K562 (cell line): Measurements from ENCODE around the gene GALM. TPM values are rescaled to one million over a fixed set of nuclear protein-coding genes. Genes with fewer than 3 reads are reported as not detected.

Experiments used
- CHD2 ChIP-seq: IDR thresholded peaks from 2 replicates; pipeline ENCODE4 v1.6.1; 2011; ENCODE audit warnings: low read depth, low read length
- MXI1 ChIP-seq: IDR thresholded peaks from 2 replicates; pipeline ENCODE4 v1.6.1; 2011; ENCODE audit warnings: low read depth, mild to moderate bottlenecking, improper control_type of control experiment, low read length
- POLR2AphosphoS5 ChIP-seq: IDR thresholded peaks from 2 replicates; pipeline ENCODE4 v1.6.1; 2011; ENCODE audit warnings: mild to moderate bottlenecking, low read depth, low read length, moderate library complexity; ENCODE audit not compliant: control insufficient read depth, insufficient read depth
- POLR2G ChIP-seq: fragments of 200-400 bp; formaldehyde crosslinking; IDR thresholded peaks from 2 replicates; pipeline ENCODE4 v1.6.1; 2017; ENCODE audit warnings: low read depth, mild to moderate bottlenecking, antibody characterized with exemption, low read length, moderate library complexity
- PRPF4 ChIP-seq: fragments of 200-400 bp; formaldehyde crosslinking; IDR thresholded peaks from one replicate; pipeline ENCODE4 v1.6.1; 2017; ENCODE audit warnings: low read length, low read depth, mild to moderate bottlenecking; ENCODE audit not compliant: insufficient read depth, poor library complexity, severe bottlenecking
- RBFOX2 ChIP-seq: fragments of 200-400 bp; formaldehyde crosslinking; IDR thresholded peaks from 2 replicates; pipeline ENCODE4 v1.6.1; 2017; ENCODE audit warnings: low read depth, mild to moderate bottlenecking, low read length, moderate library complexity
- RBM22 ChIP-seq: fragments of 200-400 bp; formaldehyde crosslinking; IDR thresholded peaks from 2 replicates; pipeline ENCODE4 v1.6.1; 2018; ENCODE audit warnings: low read length, low read depth; ENCODE audit not compliant: poor library complexity, severe bottlenecking
- SIN3A ChIP-seq, 2 experiments: fragments of 150-350 bp in 1 of 2; IDR thresholded peaks; 2 replicates each; pipeline ENCODE4 v1.6.1; 2011 to 2016; ENCODE audit warnings: borderline replicate concordance in 2 of 2, low read depth in 2 of 2, low read length in 2 of 2, mild to moderate bottlenecking in 2 of 2, moderate library complexity in 2 of 2; ENCODE audit not compliant: control insufficient read depth in 1 of 2
- SRSF1 ChIP-seq: fragments of 200-400 bp; formaldehyde crosslinking; IDR thresholded peaks from 2 replicates; pipeline ENCODE4 v1.6.1; 2017; ENCODE audit warnings: mild to moderate bottlenecking, low read depth, low read length, moderate library complexity
- TEAD4 ChIP-seq, 2 experiments: sonication (generic) in 1 of 2; formaldehyde crosslinking in 1 of 2; IDR thresholded peaks; 2 replicates each; pipeline versions ENCODE4 v1.6.1 to v1.8.0; 2012 to 2022; ENCODE audit warnings: borderline replicate concordance in 1 of 2, inconsistent platforms in 1 of 2, low read length in 1 of 2, mild to moderate bottlenecking in 1 of 2, missing genetic modification reagents in 1 of 2
- U2AF2 ChIP-seq: fragments of 200-400 bp; formaldehyde crosslinking; optimal IDR thresholded peaks from 2 replicates; pipeline ENCODE3; 2017; ENCODE audit warnings: low read depth, mild to moderate bottlenecking, low read length
- ZC3H8 ChIP-seq: fragments of 450-650 bp; IDR thresholded peaks from 2 replicates; pipeline ENCODE4 v1.6.1; 2017
- ZNF232 ChIP-seq: sonication (generic); formaldehyde crosslinking; IDR thresholded peaks from 2 replicates; pipeline ENCODE4 v1.8.0; 2022; ENCODE audit warnings: mild to moderate bottlenecking, missing genetic modification reagents
- ZNF239 ChIP-seq: fragments of 250-450 bp; sonication (Bioruptor Pico); IDR thresholded peaks from 2 replicates; pipeline ENCODE4 v1.4.0; 2020; ENCODE audit warnings: mild to moderate bottlenecking
- ZNF263 ChIP-seq: sonication (generic); formaldehyde crosslinking; IDR thresholded peaks from 2 replicates; pipeline ENCODE4 v1.8.0; 2022; ENCODE audit warnings: mild to moderate bottlenecking, missing genetic modification reagents, borderline replicate concordance
- polyA plus RNA-seq, 8 experiments: library from polyadenylated mRNA; depleted of rRNA in 4 of 8; stranded (reverse) in 5 of 8; unstranded in 3 of 8; fragments of >200 nt; fragmentation: Nextera tagmentation in 2 of 8; fragmentation: Illumina TruSeq in 1 of 8; extraction: Ambion mirVana in 2 of 8; extraction: Trizol in 1 of 8; gene quantifications; 2 replicates each; pipeline versions ENCODE4 v1.2.1 to v1.2.3, GENCODE V29; 2011 to 2014; ENCODE audit warnings: inconsistent platforms in 1 of 8, missing spikeins in 1 of 8
- total RNA-seq, 7 experiments: library from RNA; depleted of rRNA in 6 of 7; stranded (reverse); fragments of >200 nt in 6 of 7; fragmentation: Illumina TruSeq in 2 of 7; extraction: Trizol in 2 of 7; gene quantifications; 2 replicates each; pipeline versions ENCODE4 v1.2.1 to v1.2.3, GENCODE V29; 2011 to 2021; ENCODE audit warnings: low replicate concordance in 1 of 7
- TF ChIP-seq, protein P1 (sequence below): fragments of 200-800 bp; sonication (Bioruptor generic); IDR thresholded peaks from 2 replicates; pipeline ENCODE4 v1.6.1; 2016; ENCODE audit warnings: missing genetic modification characterization, missing compliant biosample characterization
- TF ChIP-seq, protein P2 (sequence below): sonication (generic); formaldehyde crosslinking; IDR thresholded peaks from 2 replicates; pipeline ENCODE4 v1.8.0; 2023; ENCODE audit warnings: mild to moderate bottlenecking, missing genetic modification reagents

Gene GALM
- total and polyA plus RNA-seq, 9 of the 15 experiments (the other 6 are each of a cell fraction or from before 2014, with no cell fraction given): 22.1 to 51.7 (median 27.9) TPM

DNA sequence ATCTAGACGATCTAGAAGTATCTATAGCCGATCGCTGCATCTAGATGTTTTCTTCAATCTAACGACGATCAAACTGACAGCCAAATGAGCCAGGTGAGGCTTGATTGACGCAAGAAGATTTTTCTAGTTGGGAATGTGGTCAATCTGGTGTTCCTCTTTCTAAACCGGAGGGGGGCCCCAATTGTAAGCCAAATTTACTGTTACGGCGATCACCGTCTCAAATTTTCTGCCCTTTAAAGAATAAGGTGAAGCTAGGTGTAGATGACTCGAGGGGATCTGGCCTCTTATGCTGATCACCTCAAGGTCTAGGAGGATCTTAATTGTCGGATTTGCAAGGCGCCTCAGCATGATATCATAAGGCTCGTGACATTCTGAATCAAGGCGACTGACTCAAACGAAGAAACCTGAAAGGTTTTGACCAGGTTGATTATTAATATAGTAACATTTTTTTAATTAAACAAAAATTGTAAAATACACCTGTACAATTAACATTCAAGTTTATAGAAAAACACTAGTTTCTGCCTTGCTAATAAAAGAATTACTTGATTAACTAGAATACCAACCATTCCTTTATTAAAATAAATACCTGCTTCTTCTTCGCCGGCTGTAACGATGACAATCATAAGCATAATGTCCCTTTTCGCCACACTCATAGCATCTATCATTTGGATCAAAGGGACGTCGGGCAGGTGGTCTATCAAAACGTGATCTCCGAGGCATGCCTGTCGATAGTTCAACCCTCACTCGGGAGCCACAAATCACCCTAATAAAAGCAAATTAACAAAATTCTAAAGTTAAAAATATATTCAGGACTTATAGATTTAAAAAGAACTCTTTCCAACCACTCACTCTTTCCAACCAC, 83.3 kb downstream of the GALM start (continued):
- TF ChIP-seq SIN3A (IDR thresholded peaks at IDR 0.05; ENCODE audit: borderline replicate concordance in 2 of 2, control insufficient read depth in 1 of 2, low read depth in 2 of 2, low read length in 2 of 2) (peak; percentile 8 to 21; a peak in 1 of 4 replicates), SRSF1 (no peak), POLR2G (peak; percentile 59), POLR2AphosphoS5 (peak; percentile 13; the same call in 1 of the 2 replicates), MXI1 (0 out of 2 replicates have a peak, but pooled peaks have one; percentile 20), RBM22 (peak; percentile 50), RBFOX2 (peak; percentile 65), ZC3H8 (no peak), U2AF2 (no peak), ZNF232 (CRISPR knock-in tag) (no peak), PRPF4 (no peak), CHD2 (0 out of 2 replicates have a peak, but pooled peaks have one; percentile 4), ZNF263 (CRISPR knock-in tag) (no peak), ZNF239 (no peak), TEAD4 (IDR thresholded peaks at IDR 0.05; ENCODE audit: low read length) (no peak), TEAD4 (CRISPR knock-in tag; IDR thresholded peaks at IDR 0.05; ENCODE audit: borderline replicate concordance) (no peak)
- TF ChIP-seq, protein P1, sequence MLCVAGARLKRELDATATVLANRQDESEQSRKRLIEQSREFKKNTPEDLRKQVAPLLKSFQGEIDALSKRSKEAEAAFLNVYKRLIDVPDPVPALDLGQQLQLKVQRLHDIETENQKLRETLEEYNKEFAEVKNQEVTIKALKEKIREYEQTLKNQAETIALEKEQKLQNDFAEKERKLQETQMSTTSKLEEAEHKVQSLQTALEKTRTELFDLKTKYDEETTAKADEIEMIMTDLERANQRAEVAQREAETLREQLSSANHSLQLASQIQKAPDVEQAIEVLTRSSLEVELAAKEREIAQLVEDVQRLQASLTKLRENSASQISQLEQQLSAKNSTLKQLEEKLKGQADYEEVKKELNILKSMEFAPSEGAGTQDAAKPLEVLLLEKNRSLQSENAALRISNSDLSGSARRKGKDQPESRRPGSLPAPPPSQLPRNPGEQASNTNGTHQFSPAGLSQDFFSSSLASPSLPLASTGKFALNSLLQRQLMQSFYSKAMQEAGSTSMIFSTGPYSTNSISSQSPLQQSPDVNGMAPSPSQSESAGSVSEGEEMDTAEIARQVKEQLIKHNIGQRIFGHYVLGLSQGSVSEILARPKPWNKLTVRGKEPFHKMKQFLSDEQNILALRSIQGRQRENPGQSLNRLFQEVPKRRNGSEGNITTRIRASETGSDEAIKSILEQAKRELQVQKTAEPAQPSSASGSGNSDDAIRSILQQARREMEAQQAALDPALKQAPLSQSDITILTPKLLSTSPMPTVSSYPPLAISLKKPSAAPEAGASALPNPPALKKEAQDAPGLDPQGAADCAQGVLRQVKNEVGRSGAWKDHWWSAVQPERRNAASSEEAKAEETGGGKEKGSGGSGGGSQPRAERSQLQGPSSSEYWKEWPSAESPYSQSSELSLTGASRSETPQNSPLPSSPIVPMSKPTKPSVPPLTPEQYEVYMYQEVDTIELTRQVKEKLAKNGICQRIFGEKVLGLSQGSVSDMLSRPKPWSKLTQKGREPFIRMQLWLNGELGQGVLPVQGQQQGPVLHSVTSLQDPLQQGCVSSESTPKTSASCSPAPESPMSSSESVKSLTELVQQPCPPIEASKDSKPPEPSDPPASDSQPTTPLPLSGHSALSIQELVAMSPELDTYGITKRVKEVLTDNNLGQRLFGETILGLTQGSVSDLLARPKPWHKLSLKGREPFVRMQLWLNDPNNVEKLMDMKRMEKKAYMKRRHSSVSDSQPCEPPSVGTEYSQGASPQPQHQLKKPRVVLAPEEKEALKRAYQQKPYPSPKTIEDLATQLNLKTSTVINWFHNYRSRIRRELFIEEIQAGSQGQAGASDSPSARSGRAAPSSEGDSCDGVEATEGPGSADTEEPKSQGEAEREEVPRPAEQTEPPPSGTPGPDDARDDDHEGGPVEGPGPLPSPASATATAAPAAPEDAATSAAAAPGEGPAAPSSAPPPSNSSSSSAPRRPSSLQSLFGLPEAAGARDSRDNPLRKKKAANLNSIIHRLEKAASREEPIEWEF (CRISPR knock-in tag): no peak
- TF ChIP-seq, protein P2, sequence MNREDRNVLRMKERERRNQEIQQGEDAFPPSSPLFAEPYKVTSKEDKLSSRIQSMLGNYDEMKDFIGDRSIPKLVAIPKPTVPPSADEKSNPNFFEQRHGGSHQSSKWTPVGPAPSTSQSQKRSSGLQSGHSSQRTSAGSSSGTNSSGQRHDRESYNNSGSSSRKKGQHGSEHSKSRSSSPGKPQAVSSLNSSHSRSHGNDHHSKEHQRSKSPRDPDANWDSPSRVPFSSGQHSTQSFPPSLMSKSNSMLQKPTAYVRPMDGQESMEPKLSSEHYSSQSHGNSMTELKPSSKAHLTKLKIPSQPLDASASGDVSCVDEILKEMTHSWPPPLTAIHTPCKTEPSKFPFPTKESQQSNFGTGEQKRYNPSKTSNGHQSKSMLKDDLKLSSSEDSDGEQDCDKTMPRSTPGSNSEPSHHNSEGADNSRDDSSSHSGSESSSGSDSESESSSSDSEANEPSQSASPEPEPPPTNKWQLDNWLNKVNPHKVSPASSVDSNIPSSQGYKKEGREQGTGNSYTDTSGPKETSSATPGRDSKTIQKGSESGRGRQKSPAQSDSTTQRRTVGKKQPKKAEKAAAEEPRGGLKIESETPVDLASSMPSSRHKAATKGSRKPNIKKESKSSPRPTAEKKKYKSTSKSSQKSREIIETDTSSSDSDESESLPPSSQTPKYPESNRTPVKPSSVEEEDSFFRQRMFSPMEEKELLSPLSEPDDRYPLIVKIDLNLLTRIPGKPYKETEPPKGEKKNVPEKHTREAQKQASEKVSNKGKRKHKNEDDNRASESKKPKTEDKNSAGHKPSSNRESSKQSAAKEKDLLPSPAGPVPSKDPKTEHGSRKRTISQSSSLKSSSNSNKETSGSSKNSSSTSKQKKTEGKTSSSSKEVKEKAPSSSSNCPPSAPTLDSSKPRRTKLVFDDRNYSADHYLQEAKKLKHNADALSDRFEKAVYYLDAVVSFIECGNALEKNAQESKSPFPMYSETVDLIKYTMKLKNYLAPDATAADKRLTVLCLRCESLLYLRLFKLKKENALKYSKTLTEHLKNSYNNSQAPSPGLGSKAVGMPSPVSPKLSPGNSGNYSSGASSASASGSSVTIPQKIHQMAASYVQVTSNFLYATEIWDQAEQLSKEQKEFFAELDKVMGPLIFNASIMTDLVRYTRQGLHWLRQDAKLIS (CRISPR knock-in tag): peak; percentile 74
